Measurements from ENCODE around the gene MICAL3. TPM values are rescaled to one million over a fixed set of nuclear protein-coding genes. Genes with fewer than 3 reads are reported as not detected.

Gene MICAL3
- total RNA-seq, 4 donors from 2014 or later: 30.4 to 57.1 (median 37.7) TPM

- no peak overlapping the region for H3K27ac ChIP-seq
- no peak for DNase-seq (ENCODE audit: low spot score in 2 of 2)
- H3K4me3 ChIP-seq: no peak overlapping the region
- peaks cover 3% of the 10 kb centered on the region for H3K36me3 ChIP-seq
- no peaks in the 10 kb centered on the region for H3K9me3 ChIP-seq
- no peaks in the 10 kb centered on the region for H3K27me3 ChIP-seq
- WGBS: 46% methylated on average over 6 of the region's 9 CpGs
- TF ChIP-seq EP300 (IDR thresholded peaks at IDR 0.05): no peak
- no peak for TF ChIP-seq POLR2A (IDR thresholded peaks at IDR 0.05)
- no peak for TF ChIP-seq POLR2AphosphoS5 (IDR thresholded peaks at IDR 0.05)
- no peak for TF ChIP-seq CTCF (IDR thresholded peaks at IDR 0.05)
- peaks cover 51% of the 10 kb centered on the region for H3K4me1 ChIP-seq
These were observed 241.0 kb downstream of the MICAL3 start for GRCh38 chr22:17783312-17783711.

- TF ChIP-seq CTCF (IDR thresholded peaks at IDR 0.05): no peak
- TF ChIP-seq POLR2AphosphoS5 (IDR thresholded peaks at IDR 0.05): no peak
- no peak for TF ChIP-seq POLR2A (IDR thresholded peaks at IDR 0.05)
- no peak for TF ChIP-seq EP300 (IDR thresholded peaks at IDR 0.05)
- Histone ChIP-seq H3K4me3 (no peak overlapping the region), H3K27ac (no peak overlapping the region), H3K9me3 (no peaks in the 10 kb centered on the region), H3K27me3 (no peaks in the 10 kb centered on the region), H3K4me1 (peaks cover 51% of the 10 kb centered on the region), H3K36me3 (no peaks in the 10 kb centered on the region)
- DNase-seq (ENCODE audit: low spot score in 2 of 2): no peak
- WGBS: 71% methylated on average over 13 of the region's 13 CpGs
These were observed 241.7 kb downstream of the MICAL3 start for GRCh38 chr22:17782621-17783020.

- no peak overlapping the region for H3K27ac ChIP-seq
- WGBS: 73% methylated on average over 13 of the region's 13 CpGs
- peaks cover 47% of the 10 kb centered on the region for H3K4me1 ChIP-seq
- no peak overlapping the region for H3K4me3 ChIP-seq
- H3K27me3 ChIP-seq: no peaks in the 10 kb centered on the region
- no peak for DNase-seq (ENCODE audit: low spot score in 2 of 2)
- TF ChIP-seq POLR2AphosphoS5 (IDR thresholded peaks at IDR 0.05): no peak
- no peak for TF ChIP-seq EP300 (IDR thresholded peaks at IDR 0.05)
- TF ChIP-seq POLR2A (IDR thresholded peaks at IDR 0.05): no peak
- TF ChIP-seq CTCF (IDR thresholded peaks at IDR 0.05): no peak
- no peaks in the 10 kb centered on the region for H3K36me3 ChIP-seq
- H3K9me3 ChIP-seq: no peaks in the 10 kb centered on the region
These were observed 242.2 kb downstream of the MICAL3 start for GRCh38 chr22:17782158-17782557.

GRCh38 chr22:17781319-17782031 lies 242.9 kb downstream of the MICAL3 start:
- Histone ChIP-seq H3K4me3 (no peak overlapping the region), H3K27me3 (no peaks in the 10 kb centered on the region), H3K4me1 (peaks cover 40% of the 10 kb centered on the region), H3K9me3 (no peaks in the 10 kb centered on the region), H3K27ac (no peak overlapping the region), H3K36me3 (no peaks in the 10 kb centered on the region)
- DNase-seq (ENCODE audit: low spot score in 2 of 2): no peak
- WGBS: 25% methylated on average over 9 of the region's 12 CpGs
- TF ChIP-seq CTCF (IDR thresholded peaks at IDR 0.05): no peak
- TF ChIP-seq EP300 (IDR thresholded peaks at IDR 0.05): no peak
- no peak for TF ChIP-seq POLR2AphosphoS5 (IDR thresholded peaks at IDR 0.05)
- TF ChIP-seq POLR2A (IDR thresholded peaks at IDR 0.05): no peak

- no peaks in the 10 kb centered on the region for H3K9me3 ChIP-seq
- 84% methylated on average over 7 of the region's 10 CpGs for WGBS
- no peaks in the 10 kb centered on the region for H3K27me3 ChIP-seq
- H3K4me3 ChIP-seq: no peak overlapping the region
- no peaks in the 10 kb centered on the region for H3K36me3 ChIP-seq
- no peak for DNase-seq (ENCODE audit: low spot score in 2 of 2)
- TF ChIP-seq POLR2A (IDR thresholded peaks at IDR 0.05) (no peak), POLR2AphosphoS5 (IDR thresholded peaks at IDR 0.05) (no peak), CTCF (IDR thresholded peaks at IDR 0.05) (no peak), EP300 (IDR thresholded peaks at IDR 0.05) (no peak)
- H3K4me1 ChIP-seq: peaks cover 35% of the 10 kb centered on the region
- no peak overlapping the region for H3K27ac ChIP-seq
These were observed 243.5 kb downstream of the MICAL3 start for GRCh38 chr22:17780741-17781318.

Measured in suprapubic skin (tissue), 4 donors.